Activated naive CD4-positive, alpha-beta T cell treated with anti-CD3 and anti-CD28 coated beads, Interleukin-2, amount 10 ng/mL, durations not matched to agents 7 days and 5 days (primary cell): ENCODE data around the gene ZNF610.
A peak's percentile ranks its signal among the peaks of the same experiment; 100 is the strongest.

Experiments used
- CTCF ChIA-PET: fragments of 350-600 bp; sonication (Branson Sonifier 250); formaldehyde crosslinking; loops from one replicate; lab custom pipeline; 2021; ENCODE audit warnings: antibody characterized with exemption; lab: Charles Lee
- DNase-seq: peaks from one replicate; pipeline ENCODE4 v3.0.0-alpha.2; 2020
- H3K27ac Mint-ChIP-seq: one replicate; pipeline ENCODE4 v1.8.0; 2021; ENCODE audit warnings: mild to moderate bottlenecking, moderate library complexity, mixed read lengths
- H3K27me3 Mint-ChIP-seq: one replicate; pipeline ENCODE4 v1.8.0; 2021; ENCODE audit warnings: mild to moderate bottlenecking, mixed read lengths
- H3K36me3 Mint-ChIP-seq: one replicate; pipeline ENCODE4 v1.8.0; 2021; ENCODE audit warnings: mixed read lengths
- H3K4me1 Mint-ChIP-seq: one replicate; pipeline ENCODE4 v1.8.0; 2021; ENCODE audit warnings: mixed read lengths
- H3K4me3 Mint-ChIP-seq: one replicate; pipeline ENCODE4 v1.8.0; 2021; ENCODE audit warnings: mild to moderate bottlenecking, moderate library complexity, mixed read lengths
- H3K9me3 Mint-ChIP-seq: one replicate; pipeline ENCODE4 v1.8.0; 2021; ENCODE audit warnings: mixed read lengths

ZNF610 gene

DNA sequence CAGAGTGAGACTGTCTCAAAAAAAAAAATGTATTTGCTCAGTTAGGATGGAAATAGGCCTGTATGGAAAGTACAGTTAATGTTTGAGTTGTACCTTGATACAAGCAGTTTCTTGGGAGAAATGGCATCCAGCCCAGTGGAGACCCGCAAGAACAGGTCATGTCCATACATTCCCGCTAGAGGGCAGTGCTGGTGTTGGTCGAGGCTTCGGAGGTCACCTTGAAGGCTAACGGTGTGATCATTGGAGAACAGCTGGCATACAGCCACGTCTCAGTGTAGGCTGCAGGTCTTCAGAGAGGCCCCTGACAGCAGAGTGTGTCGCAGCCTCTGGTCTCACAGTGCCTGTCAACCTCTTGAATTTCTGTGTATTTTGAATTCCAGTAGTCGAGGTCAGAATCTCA is 7.5 kb downstream of the ZNF610 start:
- no peaks in the 10 kb centered on the region for H3K27me3 Mint-ChIP-seq

DNA sequence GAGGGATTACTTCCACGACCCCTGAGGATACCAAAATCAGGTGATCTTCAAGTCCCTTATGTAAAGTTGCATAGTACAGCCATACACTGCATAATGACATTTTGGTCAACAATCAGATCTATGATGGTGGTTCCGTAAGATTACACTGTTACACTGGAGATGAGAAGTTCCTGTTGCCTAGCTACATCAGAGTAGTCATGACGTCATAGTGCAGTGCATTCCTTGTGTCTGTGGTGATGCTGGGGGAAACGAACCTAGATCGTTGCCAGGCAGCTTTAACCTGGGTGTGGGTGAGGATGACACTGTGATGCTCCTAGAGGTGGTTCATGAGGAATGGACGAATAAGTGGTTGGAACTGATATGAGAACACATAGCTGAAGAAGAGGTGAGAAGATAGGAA is 9.1 kb downstream of the ZNF610 start:
- Mint-ChIP-seq H3K4me3 (no peak overlapping the region), H3K4me1 (no peaks in the 10 kb centered on the region), H3K27ac (no peak overlapping the region), H3K27me3 (no peaks in the 10 kb centered on the region), H3K9me3 (peaks cover 46% of the 10 kb centered on the region), H3K36me3 (peaks cover 12% of the 10 kb centered on the region)
- CTCF ChIA-PET = no interaction called here
- DNase-seq = no peak

More for the DNA sequence above, 7.5 kb downstream of the ZNF610 start:
- H3K27ac Mint-ChIP-seq = no peak overlapping the region
- no peak overlapping the region for H3K4me3 Mint-ChIP-seq
- H3K4me1 Mint-ChIP-seq = no peaks in the 10 kb centered on the region
- peaks cover 49% of the 10 kb centered on the region for H3K9me3 Mint-ChIP-seq
- CTCF ChIA-PET = interaction anchor here (0.8 to 0.9 kb wide), 2 partner anchors 48 to 756 kb away, joined by 3 to 5 read pairs; no protein-coding TSS in a partner anchor
- DNase-seq = peak; percentile 64
- peaks cover 7% of the 10 kb centered on the region for H3K36me3 Mint-ChIP-seq

DNA sequence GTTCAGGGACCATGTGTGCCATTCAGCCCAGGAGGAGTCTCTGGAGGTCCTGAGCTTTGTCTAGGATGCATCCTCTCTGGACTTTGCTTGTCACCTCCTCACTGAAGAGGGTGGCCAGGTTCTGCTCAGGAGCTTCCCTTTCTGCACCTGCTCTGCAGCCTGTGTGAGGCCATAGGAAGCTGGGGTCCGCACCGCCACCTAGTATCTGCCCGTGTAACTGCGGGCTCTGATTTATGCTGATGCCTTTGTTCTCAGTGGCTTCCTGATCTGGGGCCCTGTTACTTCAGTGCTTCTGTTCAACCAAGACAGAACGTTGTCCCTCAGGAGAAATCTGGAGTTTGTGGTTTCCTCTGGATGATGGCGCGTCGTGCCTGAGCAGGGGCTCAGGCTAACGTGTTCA is 15.5 kb downstream of the ZNF610 start:
- CTCF ChIA-PET = no interaction called here
- H3K27ac Mint-ChIP-seq = no peak overlapping the region
- no peak overlapping the region for H3K4me3 Mint-ChIP-seq
- no peak for DNase-seq
- H3K9me3 Mint-ChIP-seq = peaks cover 48% of the 10 kb centered on the region
- H3K4me1 Mint-ChIP-seq = no peaks in the 10 kb centered on the region
- peaks cover 25% of the 10 kb centered on the region for H3K36me3 Mint-ChIP-seq
- H3K27me3 Mint-ChIP-seq = no peaks in the 10 kb centered on the region

DNA sequence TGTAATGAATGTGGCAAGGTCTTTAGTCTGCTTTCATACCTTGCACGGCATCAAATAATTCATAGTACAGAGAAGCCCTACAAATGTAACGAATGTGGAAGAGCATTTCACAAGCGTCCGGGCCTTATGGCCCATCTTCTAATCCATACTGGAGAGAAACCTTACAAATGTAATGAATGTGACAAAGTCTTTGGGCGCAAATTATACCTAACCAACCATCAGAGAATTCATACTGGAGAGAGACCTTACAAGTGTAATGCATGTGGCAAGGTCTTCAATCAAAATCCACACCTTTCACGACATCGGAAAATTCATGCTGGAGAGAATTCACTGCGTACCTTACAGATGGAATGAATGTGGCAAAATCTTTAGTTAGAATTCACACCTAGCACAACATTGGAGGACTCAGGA is 30.4 kb downstream of the ZNF610 start:
- H3K4me1 Mint-ChIP-seq = peaks cover 12% of the 10 kb centered on the region
- H3K36me3 Mint-ChIP-seq = peaks cover 30% of the 10 kb centered on the region
- peaks cover 6% of the 10 kb centered on the region for H3K27me3 Mint-ChIP-seq
- no peak overlapping the region for H3K27ac Mint-ChIP-seq
- peaks cover 53% of the 10 kb centered on the region for H3K9me3 Mint-ChIP-seq
- CTCF ChIA-PET = no interaction called here
- DNase-seq = no peak
- H3K4me3 Mint-ChIP-seq = no peak overlapping the region

- peak; percentile 95 for DNase-seq
- H3K4me1 Mint-ChIP-seq = peaks cover 12% of the 10 kb centered on the region
- peaks cover 52% of the 10 kb centered on the region for H3K36me3 Mint-ChIP-seq
- H3K27me3 Mint-ChIP-seq = peaks cover 6% of the 10 kb centered on the region
- peak within 1 kb of the TSS; percentile 91 for H3K4me3 Mint-ChIP-seq
- peaks cover 56% of the 10 kb centered on the region for H3K9me3 Mint-ChIP-seq
- CTCF ChIA-PET = no interaction called here
- H3K27ac Mint-ChIP-seq = peak within 1 kb of the TSS; percentile 96
Observed at GRCh38 chr19:52369559-52370340, 33.7 kb downstream of the ZNF610 start, which contains the start of gene ZNF880. ZNF880 (plus strand) TSS chr19:52369923; CDS start chr19:52369966, 43 bp downstream.

GRCh38 chr19:52370341-52370710 is 34.3 kb downstream of the ZNF610 start:
- peaks cover 56% of the 10 kb centered on the region for H3K36me3 Mint-ChIP-seq
- DNase-seq = no peak
- H3K4me3 Mint-ChIP-seq = peak overlapping the region; percentile 91
- peak overlapping the region; percentile 96 for H3K27ac Mint-ChIP-seq
- H3K27me3 Mint-ChIP-seq = peaks cover 6% of the 10 kb centered on the region
- CTCF ChIA-PET = no interaction called here
- H3K4me1 Mint-ChIP-seq = peaks cover 12% of the 10 kb centered on the region
- peaks cover 56% of the 10 kb centered on the region for H3K9me3 Mint-ChIP-seq

DNA sequence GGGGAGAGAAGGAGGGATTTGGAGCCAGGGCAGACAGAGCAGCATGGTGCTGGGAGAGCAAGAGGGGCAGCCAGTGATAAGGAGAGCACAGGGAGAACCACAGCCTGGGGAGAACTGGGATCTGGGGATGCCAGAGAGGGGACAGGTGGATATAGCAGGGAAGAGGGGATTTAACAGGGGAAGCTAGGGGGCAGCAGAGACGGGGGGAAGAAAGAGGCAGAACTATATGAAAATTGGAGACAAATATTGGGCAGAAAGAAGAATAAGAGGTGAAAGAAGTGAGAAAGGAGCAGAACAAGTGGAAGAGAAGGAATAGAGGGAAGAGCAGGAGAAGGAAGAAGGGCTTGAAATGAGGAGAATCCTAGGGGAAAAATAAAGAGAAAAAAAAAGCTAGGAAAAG is 55.1 kb downstream of the ZNF610 start:
- H3K27ac Mint-ChIP-seq = no peak overlapping the region
- H3K4me3 Mint-ChIP-seq = no peak overlapping the region
- H3K9me3 Mint-ChIP-seq = peaks cover 53% of the 10 kb centered on the region
- no peaks in the 10 kb centered on the region for H3K4me1 Mint-ChIP-seq
- peaks cover 26% of the 10 kb centered on the region for H3K36me3 Mint-ChIP-seq
- no peaks in the 10 kb centered on the region for H3K27me3 Mint-ChIP-seq
- CTCF ChIA-PET = no interaction called here
- DNase-seq = no peak

DNA sequence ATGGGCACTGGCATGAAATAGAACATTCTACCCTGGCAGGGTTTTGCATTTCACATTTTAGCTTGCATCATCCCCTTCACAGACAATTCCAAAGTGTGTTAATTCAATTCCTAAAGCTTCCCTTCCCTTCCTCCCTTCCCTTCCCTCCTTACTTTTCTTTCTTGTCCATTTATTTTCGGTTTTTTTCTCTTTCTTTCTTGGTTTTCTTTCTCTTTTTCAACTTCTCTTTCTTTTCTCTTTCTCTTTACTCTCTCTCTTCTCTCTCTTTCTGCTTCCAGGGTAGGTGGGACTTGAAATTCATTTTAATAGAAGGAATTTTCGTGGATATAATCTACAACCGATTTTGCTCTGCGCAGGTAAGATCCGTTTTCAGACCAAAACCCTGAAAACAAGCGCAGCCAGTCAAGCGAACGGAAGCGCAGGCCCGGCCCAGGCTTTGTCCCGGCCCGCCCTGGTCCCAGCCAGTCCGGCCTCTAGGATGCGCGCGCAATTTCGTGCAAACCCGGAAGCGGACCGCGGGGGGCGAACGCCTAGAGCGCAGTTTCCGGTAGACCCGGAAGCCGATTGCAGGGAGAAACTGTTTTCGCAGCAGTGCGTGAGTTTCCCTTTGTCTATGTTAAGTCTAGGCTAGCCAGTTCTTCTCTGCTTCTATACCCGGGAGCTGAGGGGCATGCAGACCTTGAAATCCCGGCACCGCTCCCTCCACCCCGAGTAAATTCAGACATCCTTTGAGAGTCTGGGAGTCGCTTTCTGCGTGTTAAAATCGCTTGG is 61.5 kb downstream of the ZNF610 start, which contains the start of gene ZNF528:
TSS of gene ZNF528 (plus strand) at position 540 of the 771 bp plus-strand sequence. CDS start 4,165 bp downstream, outside the sequence.
- peak; percentile 96 for DNase-seq
- H3K27me3 Mint-ChIP-seq = no peaks in the 10 kb centered on the region
- H3K4me1 Mint-ChIP-seq = peaks cover 19% of the 10 kb centered on the region
- peak within 1 kb of the TSS; percentile 84 for H3K27ac Mint-ChIP-seq
- H3K9me3 Mint-ChIP-seq = peaks cover 63% of the 10 kb centered on the region
- CTCF ChIA-PET = no interaction called here
- H3K4me3 Mint-ChIP-seq = peak within 1 kb of the TSS; percentile 77
- H3K36me3 Mint-ChIP-seq = peaks cover 58% of the 10 kb centered on the region

GRCh38 chr19:52398081-52398441 is 62.0 kb downstream of the ZNF610 start:
- H3K36me3 Mint-ChIP-seq = peaks cover 59% of the 10 kb centered on the region
- H3K27me3 Mint-ChIP-seq = no peaks in the 10 kb centered on the region
- peaks cover 19% of the 10 kb centered on the region for H3K4me1 Mint-ChIP-seq
- CTCF ChIA-PET = no interaction called here
- H3K27ac Mint-ChIP-seq = peak overlapping the region; percentile 84
- peak overlapping the region; percentile 77 for H3K4me3 Mint-ChIP-seq
- DNase-seq = no peak
- peaks cover 61% of the 10 kb centered on the region for H3K9me3 Mint-ChIP-seq

DNA sequence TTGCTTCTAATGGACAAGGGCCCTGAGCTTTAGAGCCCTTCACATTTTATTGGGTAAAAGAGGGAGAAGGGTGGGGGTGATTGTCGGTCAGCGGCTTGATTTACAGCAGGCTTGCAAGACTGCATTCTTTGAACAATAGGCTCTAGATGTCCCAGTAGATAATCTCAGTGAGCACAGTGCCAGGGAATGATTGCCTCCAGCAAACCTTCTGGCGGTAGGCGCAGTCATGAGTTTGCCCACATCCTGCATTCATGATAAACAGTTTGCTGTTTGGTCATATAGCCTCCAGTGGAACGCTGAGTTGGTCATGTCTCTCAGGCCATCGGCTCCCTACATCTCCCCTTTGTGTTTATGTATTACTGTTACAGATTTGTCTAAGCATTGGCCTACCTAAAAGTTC is 74.2 kb downstream of the ZNF610 start:
- Mint-ChIP-seq H3K27me3 (no peaks in the 10 kb centered on the region), H3K27ac (no peak overlapping the region), H3K4me3 (no peak overlapping the region), H3K9me3 (peaks cover 56% of the 10 kb centered on the region), H3K36me3 (peaks cover 37% of the 10 kb centered on the region), H3K4me1 (no peaks in the 10 kb centered on the region)
- CTCF ChIA-PET = no interaction called here
- no peak for DNase-seq

DNA sequence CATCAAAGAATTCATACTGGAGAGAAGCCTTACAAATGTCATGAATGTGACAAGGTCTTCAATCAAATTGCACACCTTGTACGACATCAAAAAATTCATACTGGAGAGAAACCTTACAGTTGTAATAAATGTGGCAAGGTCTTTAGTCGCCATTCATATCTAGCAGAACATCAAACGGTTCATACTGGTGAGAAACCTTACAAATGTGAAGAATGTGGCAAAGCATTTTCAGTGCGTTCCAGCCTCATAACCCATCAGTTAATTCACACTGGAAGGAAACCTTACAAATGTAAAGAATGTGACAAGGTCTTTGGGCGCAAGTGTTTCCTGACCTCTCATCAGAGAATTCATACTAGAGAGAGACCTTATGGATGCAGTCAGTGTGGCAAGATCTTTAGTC is 79.7 kb downstream of the ZNF610 start:
- Mint-ChIP-seq H3K36me3 (peaks cover 13% of the 10 kb centered on the region), H3K4me1 (no peaks in the 10 kb centered on the region), H3K9me3 (peaks cover 79% of the 10 kb centered on the region), H3K27ac (no peak overlapping the region), H3K4me3 (no peak overlapping the region), H3K27me3 (no peaks in the 10 kb centered on the region)
- CTCF ChIA-PET = no interaction called here
- no peak for DNase-seq
